Fibroblast of upper back skin (primary cell): ENCODE measurements around the gene NISCH.

Experiments
- DNase-seq: peaks from one replicate; pipeline ENCODE4 v3.0.0-alpha.2; 2013

Gene NISCH

DNA sequence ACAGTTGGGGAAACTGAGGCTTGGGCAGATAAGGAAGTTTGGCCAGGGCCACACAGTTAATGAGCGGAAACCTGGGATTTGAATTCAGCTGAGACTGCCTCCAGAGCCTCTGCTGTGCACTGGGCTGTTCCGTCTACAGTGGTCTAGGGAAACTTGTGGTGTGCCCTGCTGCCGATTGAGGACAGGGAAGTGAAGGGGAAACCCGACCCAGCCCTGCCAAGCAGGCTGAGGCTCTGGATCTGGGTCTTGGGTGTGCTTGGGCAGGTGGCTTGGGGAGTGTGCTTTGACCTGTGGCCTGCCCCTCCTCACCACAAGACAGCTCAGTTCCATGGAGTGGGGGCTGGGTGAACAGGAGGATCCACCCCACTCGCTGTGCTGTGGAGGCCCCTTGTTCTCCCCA, 17.6 kb downstream of the NISCH start:
- no peak for DNase-seq

DNA sequence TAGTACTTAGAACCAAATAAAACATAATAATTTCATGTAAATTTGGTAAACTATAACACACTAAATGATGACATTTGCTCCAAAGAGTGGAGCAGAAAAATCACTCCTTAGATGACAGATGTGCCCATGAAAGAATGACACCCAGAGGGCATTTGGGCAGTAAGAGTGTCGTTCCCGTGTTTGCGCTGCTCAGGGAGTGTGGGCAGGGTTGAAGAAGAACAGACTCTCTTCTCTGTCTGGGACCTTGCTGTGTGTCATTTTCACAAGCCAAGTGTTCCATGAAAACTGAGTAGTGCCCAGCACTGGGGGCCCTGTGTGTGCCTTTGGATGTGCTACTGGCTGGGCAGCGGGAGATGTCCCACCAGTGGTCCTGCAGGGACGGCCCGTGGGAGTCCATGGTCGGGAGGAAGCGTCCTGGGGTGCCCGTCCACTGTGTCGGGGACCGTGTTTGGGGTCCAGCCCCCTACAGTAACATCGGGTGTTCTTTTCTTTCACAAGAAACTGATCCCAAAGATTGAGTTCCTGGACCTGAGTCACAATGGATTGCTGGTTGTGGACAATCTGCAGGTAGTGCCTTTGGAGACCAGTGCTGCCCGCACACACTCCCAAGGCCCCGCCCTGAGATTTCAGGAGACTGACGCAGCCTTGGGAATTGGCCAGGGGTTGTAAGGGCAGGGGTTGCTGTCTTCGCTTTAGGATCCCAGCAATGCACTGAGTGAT, 21.8 kb downstream of the NISCH start:
- DNase-seq, result no peak

DNA sequence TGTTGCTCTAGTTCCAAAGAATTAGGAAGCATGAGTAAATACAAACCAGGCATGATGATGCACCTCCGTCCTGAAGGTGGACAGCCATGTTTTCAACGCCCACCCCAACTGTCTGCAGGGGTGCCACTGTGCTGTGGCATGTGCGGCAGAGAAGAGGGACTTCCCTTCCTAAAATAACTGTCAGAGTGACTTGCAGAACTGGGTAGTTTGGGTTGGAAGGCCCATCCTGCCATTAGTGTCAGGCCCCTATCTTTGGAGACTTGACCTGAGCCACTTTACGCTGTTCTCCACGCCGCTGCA, 22.3 kb downstream of the NISCH start:
- DNase-seq, result no peak

DNA sequence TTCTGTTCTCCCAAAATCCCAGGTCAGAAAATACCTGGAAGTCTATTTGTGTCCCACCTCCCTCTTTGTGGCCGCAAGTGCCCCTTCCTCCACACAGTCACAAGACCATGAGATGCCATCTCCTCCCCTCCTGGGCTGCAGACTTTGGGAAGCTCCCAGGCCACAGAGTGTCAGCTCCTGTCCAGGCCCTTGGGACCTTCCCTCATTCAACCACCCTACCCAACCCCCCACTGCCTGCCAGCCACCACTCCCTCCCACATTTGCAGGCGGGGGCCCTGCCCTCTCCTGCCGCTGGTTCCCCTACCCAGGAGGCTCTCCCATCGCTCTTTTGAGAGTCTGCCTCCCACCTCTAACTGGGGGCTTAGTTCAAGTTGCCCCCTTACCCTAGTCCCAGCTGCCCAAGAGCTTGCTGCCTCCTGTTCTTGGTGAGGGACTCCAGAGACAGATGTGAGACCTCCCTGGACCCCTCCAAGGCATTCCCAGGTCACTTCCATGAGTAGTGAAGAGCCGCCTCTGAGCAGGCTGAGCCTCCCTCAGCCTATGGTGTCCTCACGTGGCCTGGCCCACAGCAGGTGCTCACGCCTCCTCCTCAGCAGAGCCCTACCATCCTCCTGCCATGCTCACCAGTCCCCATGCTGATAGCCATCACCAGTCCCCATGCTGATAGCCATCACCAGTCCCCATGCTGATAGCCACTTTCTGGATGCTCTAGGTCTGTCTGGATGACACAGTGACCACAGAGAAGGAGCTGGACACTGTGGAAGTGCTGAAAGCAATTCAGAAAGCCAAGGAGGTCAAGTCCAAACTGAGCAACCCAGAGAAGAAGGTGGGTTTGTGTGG, 23.9 kb downstream of the NISCH start:
- no peak for DNase-seq

DNA sequence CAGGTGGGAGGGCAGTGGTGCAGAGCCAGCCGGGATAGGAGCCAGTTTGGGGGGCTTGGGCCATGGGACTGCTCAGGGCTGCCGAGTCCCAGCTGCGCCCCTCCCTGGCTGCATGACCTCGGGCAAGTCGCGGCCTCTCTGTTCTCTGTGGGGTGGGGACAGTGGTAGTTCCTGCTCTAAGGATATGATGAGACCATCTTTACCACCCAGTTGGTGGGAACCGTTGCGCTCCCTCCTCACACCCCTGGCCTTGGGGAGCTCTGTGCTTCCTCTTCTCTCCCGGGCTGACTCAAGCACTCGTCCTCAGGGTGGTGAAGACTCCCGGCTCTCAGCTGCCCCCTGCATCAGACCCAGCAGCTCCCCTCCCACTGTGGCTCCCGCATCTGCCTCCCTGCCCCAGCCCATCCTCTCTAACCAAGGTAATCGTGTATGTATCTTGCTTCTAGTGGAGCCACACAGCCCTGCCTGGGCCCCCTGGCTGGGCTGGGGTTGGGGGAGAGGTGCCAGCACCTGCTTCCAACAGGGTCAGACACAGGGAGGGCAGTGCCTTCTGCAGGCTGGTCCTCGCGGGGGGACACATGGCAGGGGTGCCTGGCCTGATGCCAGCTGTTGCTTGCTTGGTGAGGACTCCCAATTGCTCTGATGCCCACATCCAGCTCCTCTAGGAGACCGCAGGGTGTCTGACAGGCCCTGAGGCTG, 24.6 kb downstream of the NISCH start:
- DNase-seq, result no peak

DNA sequence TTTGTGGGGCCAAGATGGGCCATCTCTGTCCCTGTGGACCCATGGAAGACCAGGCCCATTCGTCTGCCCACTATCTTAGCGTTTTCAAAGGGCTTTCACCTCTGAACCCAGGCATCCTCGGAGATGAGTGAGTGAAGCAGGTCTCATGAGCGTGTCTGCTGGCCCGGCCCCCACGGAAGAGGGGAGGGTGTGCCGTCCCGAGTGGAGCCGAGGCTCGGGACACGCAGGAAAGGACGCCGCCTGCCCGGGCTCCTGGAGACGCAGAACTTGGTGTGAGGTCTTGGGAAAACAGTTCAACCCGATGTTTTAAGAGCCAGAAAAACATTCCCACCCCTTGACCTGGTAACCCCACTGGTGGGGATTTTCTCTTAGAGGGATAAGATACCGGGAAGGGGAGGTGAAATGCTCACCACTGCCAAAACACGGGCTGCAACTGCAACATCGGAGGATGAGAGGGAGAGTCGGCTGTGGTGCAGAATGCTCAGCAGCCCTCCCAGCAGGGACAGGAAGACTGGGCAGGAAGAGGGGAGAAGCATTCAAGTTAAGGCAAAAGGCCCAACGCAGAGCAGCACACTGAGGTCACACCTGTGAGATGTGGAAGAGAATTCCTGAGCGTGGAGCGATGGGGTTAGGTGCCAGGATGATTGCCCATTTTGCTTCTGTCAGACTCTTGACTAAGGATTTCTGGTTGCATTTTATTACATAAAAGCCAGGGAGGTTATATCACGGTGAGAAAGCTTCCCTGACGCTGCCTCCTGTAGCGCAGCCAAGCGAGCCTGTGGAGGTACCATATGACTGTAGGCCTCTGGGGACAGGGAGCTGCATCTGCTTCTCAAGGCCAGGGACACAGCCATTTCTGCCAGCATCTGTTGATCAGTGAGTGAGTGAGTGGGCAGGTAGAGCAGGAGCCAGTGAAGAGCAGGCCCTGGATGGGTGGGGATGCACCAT, 25.6 kb downstream of the NISCH start:
- no peak for DNase-seq

DNA sequence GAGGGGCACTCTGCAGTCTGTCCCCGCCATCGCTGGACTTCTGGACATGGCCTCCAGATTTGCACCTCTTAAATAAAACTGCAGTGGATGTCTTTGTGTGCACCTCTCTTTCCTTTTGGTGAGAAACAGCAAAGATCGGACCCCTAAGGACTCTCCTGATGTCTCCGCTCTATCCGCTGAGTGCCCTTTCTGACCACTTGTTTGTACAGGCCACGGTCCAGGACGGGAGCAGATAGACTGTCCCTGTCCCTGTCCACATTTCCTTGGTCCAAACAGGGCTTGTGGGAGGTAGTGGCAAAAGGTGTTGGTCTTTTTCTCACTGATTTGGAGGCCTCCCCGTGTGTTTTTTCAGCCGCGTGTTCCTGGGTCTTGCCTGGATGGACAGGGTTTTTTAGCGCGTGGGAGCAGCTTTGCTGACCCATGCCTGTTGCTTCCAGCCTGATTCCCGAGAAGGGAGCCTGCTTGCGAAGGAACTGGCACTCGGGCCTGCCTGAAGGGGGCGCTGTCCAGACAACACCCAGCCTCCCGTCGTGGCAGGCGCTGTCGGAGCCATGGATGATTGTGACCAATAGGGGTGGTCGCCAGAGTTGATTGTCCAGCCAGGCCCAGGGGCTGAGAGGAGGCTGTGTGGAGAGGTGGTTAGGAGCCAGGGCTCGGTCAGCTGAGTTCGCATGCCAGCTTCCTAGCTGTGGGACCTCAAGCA, 26.6 kb downstream of the NISCH start:
- no peak for DNase-seq

DNA sequence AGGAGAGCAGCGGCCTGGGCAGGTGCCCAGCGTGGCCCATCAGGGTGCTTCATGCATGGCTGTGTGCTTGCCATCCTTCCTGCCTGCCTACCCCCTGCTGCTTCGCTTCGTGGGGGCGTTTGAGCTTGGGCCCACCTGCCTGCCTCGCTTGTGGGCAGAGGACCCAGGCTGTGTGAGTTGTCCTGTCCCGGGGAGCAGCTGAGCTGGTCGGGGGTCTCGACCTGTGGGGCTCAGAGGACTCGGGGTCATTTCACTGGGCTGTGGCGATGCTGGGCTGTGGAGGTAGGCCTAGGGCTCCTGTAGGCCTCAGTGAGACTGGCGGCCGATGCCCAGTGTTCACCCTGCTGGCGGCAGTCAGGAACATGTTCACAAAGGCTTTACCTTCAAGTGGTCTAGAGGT, 27.7 kb downstream of the NISCH start:
- no peak for DNase-seq

DNA sequence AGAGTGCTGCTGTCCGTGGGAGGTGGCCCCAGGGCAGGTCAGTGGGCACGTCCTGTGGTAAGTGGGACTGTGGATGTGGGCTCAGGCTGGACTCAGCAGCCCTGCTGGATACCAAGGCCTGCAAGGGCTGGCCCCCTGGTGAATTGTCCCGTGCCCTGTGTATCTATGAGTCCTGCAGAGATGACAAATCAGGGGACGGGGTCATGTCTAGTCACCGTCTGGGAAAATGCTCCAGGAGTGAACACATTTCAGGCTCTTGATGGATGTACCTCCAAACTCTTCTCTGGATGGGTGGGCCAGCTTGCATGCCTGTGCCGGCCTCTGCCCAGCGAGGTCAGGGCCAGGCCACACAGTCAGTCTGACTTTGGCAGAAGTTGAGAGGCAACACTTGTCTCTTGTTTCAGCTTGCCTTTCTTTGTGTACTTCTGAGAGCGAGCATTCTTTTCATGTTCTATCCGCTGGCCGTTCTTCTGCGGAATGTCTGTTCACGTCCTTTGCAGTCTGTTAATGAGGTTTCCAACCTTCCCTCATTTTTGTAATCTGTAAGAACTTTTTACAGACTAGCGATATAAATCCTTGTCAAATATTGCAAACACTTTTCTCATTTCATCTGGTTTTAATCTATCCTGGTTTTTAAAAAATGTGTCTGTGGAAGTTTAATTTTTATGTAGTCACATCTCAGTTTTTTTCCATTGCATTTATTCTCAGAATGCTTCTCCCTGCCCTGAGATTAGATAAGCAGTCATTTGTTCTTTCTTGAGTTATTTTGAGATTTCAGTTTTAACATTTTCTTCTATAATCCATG, 28.4 kb downstream of the NISCH start:
- peak; percentile 78 for DNase-seq

DNA sequence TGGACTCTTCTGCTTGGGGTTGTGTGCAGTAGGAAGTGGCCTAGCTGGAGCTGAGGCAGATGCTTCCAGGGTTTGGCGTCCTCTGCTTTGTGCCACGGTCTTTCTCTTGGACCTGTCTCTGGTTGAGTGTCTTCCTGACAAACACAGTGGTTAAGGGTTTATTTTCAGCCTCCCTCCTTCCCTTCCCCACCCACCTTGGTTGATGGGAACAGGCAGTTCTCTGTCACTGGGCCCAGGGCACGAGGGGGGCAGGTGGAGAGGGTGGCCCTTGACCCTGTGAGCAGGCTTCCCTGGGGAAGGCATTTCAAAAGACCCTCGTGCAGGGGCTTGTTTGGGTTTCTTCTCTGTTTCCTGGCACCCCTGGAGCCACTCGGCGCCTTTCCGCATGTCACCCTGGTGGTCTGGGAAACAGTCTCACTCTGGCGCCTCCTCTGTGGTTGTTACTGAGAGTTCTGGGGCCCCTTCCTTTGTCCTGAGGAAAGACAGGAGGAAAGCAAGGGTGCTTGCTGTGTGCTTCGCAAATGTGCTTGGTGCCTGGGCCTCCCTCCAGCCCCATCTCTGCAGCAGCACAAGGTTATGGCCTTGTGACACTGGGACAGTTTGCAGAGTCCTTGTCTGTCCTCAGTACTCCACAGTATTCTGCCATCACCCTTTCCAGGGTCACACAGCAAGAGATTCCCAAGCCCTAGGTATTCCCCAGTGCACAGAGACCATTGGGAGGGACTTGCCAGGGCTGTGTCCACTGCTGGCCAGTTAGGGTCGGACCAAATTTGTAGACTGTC, 29.5 kb downstream of the NISCH start:
- DNase-seq, result no peak

DNA sequence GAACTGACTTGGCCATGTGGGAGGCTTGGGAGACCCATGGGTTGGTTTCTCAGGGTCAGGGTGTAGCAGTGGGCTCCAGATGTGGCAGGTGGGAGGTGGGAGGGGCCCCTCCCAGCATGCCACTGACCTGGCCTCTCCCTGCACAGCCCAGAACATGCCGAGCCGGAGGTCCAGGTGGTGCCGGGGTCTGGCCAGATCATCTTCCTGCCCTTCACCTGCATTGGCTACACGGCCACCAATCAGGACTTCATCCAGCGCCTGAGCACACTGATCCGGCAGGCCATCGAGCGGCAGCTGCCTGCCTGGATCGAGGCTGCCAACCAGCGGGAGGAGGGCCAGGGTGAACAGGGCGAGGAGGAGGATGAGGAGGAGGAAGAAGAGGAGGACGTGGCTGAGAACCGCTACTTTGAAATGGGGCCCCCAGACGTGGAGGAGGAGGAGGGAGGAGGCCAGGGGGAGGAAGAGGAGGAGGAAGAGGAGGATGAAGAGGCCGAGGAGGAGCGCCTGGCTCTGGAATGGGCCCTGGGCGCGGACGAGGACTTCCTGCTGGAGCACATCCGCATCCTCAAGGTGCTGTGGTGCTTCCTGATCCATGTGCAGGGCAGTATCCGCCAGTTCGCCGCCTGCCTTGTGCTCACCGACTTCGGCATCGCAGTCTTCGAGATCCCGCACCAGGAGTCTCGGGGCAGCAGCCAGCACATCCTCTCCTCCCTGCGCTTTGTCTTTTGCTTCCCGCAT, 31.8 kb downstream of the NISCH start:
- DNase-seq, result no peak

DNA sequence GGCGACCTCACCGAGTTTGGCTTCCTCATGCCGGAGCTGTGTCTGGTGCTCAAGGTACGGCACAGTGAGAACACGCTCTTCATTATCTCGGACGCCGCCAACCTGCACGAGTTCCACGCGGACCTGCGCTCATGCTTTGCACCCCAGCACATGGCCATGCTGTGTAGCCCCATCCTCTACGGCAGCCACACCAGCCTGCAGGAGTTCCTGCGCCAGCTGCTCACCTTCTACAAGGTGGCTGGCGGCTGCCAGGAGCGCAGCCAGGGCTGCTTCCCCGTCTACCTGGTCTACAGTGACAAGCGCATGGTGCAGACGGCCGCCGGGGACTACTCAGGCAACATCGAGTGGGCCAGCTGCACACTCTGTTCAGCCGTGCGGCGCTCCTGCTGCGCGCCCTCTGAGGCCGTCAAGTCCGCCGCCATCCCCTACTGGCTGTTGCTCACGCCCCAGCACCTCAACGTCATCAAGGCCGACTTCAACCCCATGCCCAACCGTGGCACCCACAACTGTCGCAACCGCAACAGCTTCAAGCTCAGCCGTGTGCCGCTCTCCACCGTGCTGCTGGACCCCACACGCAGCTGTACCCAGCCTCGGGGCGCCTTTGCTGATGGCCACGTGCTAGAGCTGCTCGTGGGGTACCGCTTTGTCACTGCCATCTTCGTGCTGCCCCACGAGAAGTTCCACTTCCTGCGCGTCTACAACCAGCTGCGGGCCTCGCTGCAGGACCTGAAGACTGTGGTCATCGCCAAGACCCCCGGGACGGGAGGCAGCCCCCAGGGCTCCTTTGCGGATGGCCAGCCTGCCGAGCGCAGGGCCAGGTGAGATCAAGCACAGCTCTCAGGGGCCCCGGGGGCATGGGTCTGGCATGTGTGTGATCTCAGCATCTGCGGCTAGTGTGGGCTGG, 32.6 kb downstream of the NISCH start:
- no peak for DNase-seq

DNA sequence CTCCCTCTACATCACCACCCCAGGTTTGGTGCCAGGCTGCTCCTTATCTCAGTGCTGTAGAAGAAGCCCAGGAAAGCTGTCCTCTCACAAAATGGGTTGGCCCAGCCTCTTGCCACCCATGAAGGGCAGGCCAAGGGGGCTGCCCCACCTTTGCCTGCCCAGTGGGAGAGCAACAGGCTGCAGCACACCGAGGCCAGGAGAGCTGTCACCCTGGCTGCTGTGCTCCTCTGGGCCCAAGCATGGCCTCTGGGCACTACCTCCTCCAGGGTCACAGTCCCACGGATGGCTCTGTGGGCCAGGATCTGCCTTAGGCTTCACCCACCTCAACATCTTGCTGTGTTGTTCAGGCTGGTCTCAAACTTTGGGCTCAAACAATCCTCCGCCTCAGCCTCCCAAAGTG, 33.3 kb downstream of the NISCH start:
- DNase-seq, result no peak

DNA sequence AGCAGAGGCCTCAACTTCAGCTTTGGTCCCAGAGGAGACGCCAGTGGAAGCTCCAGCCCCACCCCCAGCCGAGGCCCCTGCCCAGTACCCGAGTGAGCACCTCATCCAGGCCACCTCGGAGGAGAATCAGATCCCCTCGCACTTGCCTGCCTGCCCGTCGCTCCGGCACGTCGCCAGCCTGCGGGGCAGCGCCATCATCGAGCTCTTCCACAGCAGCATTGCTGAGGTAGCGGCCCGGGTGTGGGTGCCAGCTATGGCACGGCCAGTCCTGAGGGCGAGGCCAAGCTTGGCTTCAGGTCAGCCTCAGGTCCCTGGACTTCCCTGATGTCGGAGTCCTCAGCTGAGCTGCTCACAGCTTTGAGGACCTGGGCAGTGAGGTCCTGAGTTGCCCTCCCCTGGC, 34.0 kb downstream of the NISCH start:
- no peak for DNase-seq

DNA sequence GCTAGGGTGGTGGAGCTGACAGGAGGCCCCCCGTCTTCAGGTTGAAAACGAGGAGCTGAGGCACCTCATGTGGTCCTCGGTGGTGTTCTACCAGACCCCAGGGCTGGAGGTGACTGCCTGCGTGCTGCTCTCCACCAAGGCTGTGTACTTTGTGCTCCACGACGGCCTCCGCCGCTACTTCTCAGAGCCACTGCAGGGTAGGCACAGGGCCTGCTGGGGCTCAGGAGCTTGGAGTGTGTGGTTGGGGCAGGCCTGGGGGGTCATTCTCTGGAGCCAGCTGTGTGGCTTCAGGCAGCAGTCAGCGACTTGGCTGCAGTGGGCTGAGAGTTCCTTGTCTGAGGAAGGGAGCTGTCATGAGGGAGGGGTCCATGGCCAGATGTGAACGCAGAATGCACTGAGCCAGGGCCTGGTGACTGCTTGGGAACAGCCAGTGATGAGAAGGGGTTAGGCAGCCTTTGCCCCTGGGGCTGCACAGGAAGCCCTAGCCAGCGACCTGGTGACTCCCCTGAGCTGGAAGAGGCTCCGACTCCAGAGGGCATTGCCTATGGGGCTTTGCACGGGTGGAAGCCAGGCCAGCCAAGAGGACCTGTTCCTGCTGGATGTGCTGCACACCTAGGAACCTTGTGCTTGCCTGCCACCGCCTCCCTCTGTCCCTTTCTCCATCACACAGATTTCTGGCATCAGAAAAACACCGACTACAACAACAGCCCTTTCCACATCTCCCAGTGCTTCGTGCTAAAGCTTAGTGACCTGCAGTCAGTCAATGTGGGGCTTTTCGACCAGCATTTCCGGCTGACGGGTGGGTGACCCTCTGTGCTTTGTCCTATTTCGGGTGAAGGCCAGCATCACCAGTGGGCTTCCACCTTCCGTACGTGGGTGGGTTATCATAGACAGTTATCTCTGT, 34.9 kb downstream of the NISCH start:
- DNase-seq, result no peak

DNA sequence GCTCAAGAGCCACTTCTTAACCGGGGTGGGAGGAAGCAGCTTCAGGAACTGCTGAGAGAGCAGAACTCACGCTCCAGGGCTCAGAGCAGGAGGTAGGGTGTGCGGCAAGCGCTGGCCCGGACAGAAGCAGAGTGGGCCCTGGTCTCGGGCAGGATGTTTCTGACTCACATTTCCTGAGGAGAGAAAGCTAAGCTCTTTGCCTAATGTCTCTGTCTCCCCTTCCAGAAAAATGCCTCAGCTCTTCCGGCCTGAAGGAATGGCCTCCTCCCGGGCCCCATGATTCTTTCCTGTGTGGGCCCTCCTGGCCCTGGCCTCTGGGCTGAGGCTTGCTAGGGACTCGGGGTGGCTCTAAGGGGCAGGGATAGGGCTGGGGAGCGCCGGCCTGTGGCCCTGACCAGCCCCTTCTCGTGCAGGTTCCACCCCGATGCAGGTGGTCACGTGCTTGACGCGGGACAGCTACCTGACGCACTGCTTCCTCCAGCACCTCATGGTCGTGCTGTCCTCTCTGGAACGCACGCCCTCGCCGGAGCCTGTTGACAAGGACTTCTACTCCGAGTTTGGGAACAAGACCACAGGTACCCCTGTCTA, 35.6 kb downstream of the NISCH start:
- DNase-seq, result no peak

DNA sequence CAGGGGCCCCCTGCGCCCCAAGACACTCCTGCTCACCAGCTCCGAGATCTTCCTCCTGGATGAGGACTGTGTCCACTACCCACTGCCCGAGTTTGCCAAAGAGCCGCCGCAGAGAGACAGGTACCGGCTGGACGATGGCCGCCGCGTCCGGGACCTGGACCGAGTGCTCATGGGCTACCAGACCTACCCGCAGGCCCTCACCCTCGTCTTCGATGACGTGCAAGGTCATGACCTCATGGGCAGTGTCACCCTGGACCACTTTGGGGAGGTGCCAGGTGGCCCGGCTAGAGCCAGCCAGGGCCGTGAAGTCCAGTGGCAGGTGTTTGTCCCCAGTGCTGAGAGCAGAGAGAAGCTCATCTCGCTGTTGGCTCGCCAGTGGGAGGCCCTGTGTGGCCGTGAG, 36.7 kb downstream of the NISCH start:
- DNase-seq, result no peak
